ENCODE measurements around the gene CRMP1.

- TF ChIP-seq CTCF (conservative IDR thresholded peaks at IDR 0.05; ENCODE audit: low read length), result no peak
- TF ChIP-seq EZH2phosphoT487 (IDR thresholded peaks at IDR 0.05; ENCODE audit: borderline replicate concordance), result no peak
Observed at GRCh38 chr4:5776510-5776909, 116.4 kb downstream of the CRMP1 start.

Data from Loucy (cell line).